ENCODE data around the gene AASDH.

- TF ChIP-seq CTCF (IDR thresholded peaks at IDR 0.05) = no peak
- TF ChIP-seq EP300 (IDR thresholded peaks at IDR 0.05) = no peak
- TF ChIP-seq POLR2AphosphoS5 (IDR thresholded peaks at IDR 0.05) = no peak
- no peak for TF ChIP-seq POLR2A (IDR thresholded peaks at IDR 0.05)
Observed at GRCh38 chr4:56356650-56357049, 30.6 kb downstream of the AASDH start.

All from stomach (tissue), 4 donors.